H1 (cell line): ENCODE data around the gene TLL2. TPM values are rescaled to one million over a fixed set of nuclear protein-coding genes. Genes with fewer than 3 reads are reported as not detected.

Experiments used
- ATF2 ChIP-seq: IDR thresholded peaks from 2 replicates; pipeline ENCODE4 v1.6.1; 2012; ENCODE audit warnings: low read length, inconsistent platforms
- BCL11A ChIP-seq, 2 experiments: IDR thresholded peaks; one replicate each; pipeline ENCODE4 v1.6.1; 2011; ENCODE audit warnings: low read depth in 2 of 2, low read length in 2 of 2, mild to moderate bottlenecking in 2 of 2
- CHD7 ChIP-seq: fragments of 300-600 bp; sonication (generic); IDR thresholded peaks from 2 replicates; pipeline ENCODE4 v1.7.1; 2012; ENCODE audit warnings: low read length, moderate library complexity, mild to moderate bottlenecking, inconsistent platforms; ENCODE audit not compliant: insufficient replicate concordance
- JUND ChIP-seq: IDR thresholded peaks from 2 replicates; pipeline ENCODE4 v1.6.1; 2011; ENCODE audit warnings: mild to moderate bottlenecking, improper control_type of control experiment, low read length
- RAD21 ChIP-seq, 2 experiments: IDR thresholded peaks in 1 of 2; conservative IDR thresholded peaks in 1 of 2; 2 replicates each; pipeline ENCODE4 v1.6.1; 2011; ENCODE audit warnings: low read depth in 2 of 2, low read length in 2 of 2, improper control_type of control experiment in 1 of 2, inconsistent platforms in 1 of 2, mild to moderate bottlenecking in 1 of 2, moderate library complexity in 1 of 2
- RBBP5 ChIP-seq: IDR thresholded peaks from 2 replicates; pipeline ENCODE4 v1.7.1; 2012; ENCODE audit warnings: low read depth, mild to moderate bottlenecking, inconsistent platforms, low read length, moderate library complexity, borderline replicate concordance
- RFX5 ChIP-seq: IDR thresholded peaks from 2 replicates; pipeline ENCODE4 v1.6.1; 2011; ENCODE audit warnings: low read depth, low read length, improper control_type of control experiment, borderline replicate concordance
- RXRA ChIP-seq: IDR thresholded peaks from 2 replicates; pipeline ENCODE4 v1.6.1; 2011; ENCODE audit warnings: low read depth, mild to moderate bottlenecking, low read length, moderate library complexity; ENCODE audit not compliant: insufficient read depth
- SUZ12 ChIP-seq: fragments of 200-600 bp; sonication (generic); IDR thresholded peaks from 2 replicates; pipeline ENCODE4 v1.6.1; 2012; ENCODE audit warnings: mild to moderate bottlenecking, inconsistent platforms, low read length, moderate library complexity, mixed read lengths
- polyA plus RNA-seq, 7 experiments: library from polyadenylated mRNA; depleted of rRNA in 3 of 7; stranded (reverse) in 5 of 7; unstranded in 2 of 7; fragments of >200 nt in 5 of 7; fragments of 200-250 nt in 2 of 7; gene quantifications; 1 replicate in 5 of 7; 2 replicates in 1 of 7; 4 replicates in 1 of 7; pipeline versions ENCODE4 v1.2.1 to v1.2.3, GENCODE V29; 2011 to 2013; ENCODE audit warnings: missing spikeins in 2 of 7, mixed read lengths in 2 of 7
- total RNA-seq: library from RNA; stranded (reverse); fragmentation: NEBNext Ultra II Directional; extraction: Animal tissue kit (Norgen Biotek cat#: 25700); gene quantifications from 2 replicates; pipeline ENCODE4 v1.2.1, GENCODE V29; 2021

TLL2 gene
- total and polyA plus RNA-seq, 2 of the 8 experiments (the other 6 are each of a cell fraction or from before 2014, with no cell fraction given), result 2.4 to 3.2 TPM

- TF ChIP-seq BCL11A (IDR thresholded peaks at IDR 0.05; ENCODE audit: low read depth in 2 of 2, low read length in 2 of 2) (no peak), SUZ12 (no peak), RAD21 (IDR thresholded peaks at IDR 0.05 in 1 of 2, conservative IDR thresholded peaks at IDR 0.05 in 1 of 2; ENCODE audit: low read depth in 2 of 2, low read length in 2 of 2) (peak; percentile 55 to 65), ATF2 (no peak), RFX5 (no peak), CHD7 (no peak), RBBP5 (no peak), JUND (no peak), RXRA (no peak)
Measured at GRCh38 chr10:96556003-96556402, 42.3 kb upstream of the TLL2 start (continued).
